Erythroblast (primary cell): ENCODE data around the gene TYMS.

Source experiments
- DNase-seq, 2 experiments: peaks; one replicate each; lab custom pipeline; 2025; lab: John Stamatoyannopoulos, UW
- GATA1 ChIP-seq: IDR thresholded peaks from 2 replicates; pipeline ENCODE4 v1.6.1; 2011; ENCODE audit warnings: low read depth, mild to moderate bottlenecking, control low read depth, low read length, moderate library complexity
- POLR2A ChIP-seq: IDR thresholded peaks from 2 replicates; pipeline ENCODE4 v1.6.1; 2011; ENCODE audit warnings: mild to moderate bottlenecking, low read length

The TYMS gene

GRCh38 chr18:715626-716025 is 58.2 kb downstream of the TYMS start:
- no peak for DNase-seq

GRCh38 chr18:717003-717402 is 59.5 kb downstream of the TYMS start:
- no peak for DNase-seq
- TF ChIP-seq POLR2A (no peak), GATA1 (no peak)

More at GRCh38 chr18:715626-716025, 58.2 kb downstream of the TYMS start:
- no peak for TF ChIP-seq GATA1
- TF ChIP-seq POLR2A, result no peak
